AG04450 (cell line): ENCODE measurements around the gene TSNAXIP1. TPM values are rescaled to one million over a fixed set of nuclear protein-coding genes. Genes with fewer than 3 reads are reported as not detected.

Experiments
- CTCF ChIA-PET: fragments of 300-600, 350-600 bp; formaldehyde crosslinking; extraction: SDS; loops from one replicate; lab custom pipeline; 2022; ENCODE audit warnings: antibody characterized with exemption, inconsistent platforms; lab: Charles Lee
- POLR2A ChIA-PET: fragments of 350-600 bp; formaldehyde crosslinking; extraction: SDS; loops from one replicate; lab custom pipeline; 2021; ENCODE audit warnings: antibody characterized with exemption, inconsistent platforms; lab: Yijun Ruan, JAX
- DNase-seq: peaks from one replicate; pipeline ENCODE4 v3.0.0-alpha.2; 2011; ENCODE audit warnings: low read depth, low spot score
- H3K27ac ChIP-seq: one replicate; pipeline ENCODE4 v1.5.1; 2012; ENCODE audit warnings: low read depth, low read length, control low read depth
- H3K27me3 ChIP-seq: one replicate; pipeline ENCODE4 v1.6.0; 2012; ENCODE audit warnings: low read length; ENCODE audit not compliant: control insufficient read depth, insufficient read depth
- H3K4me3 ChIP-seq: 2 replicates; pipeline ENCODE4 v1.5.1; 2011; ENCODE audit warnings: mild to moderate bottlenecking, low read depth, low read length, control low read depth
- H3K9me3 ChIP-seq: 2 replicates; pipeline ENCODE4 v1.5.1; 2012; ENCODE audit warnings: low read length; ENCODE audit not compliant: control insufficient read depth, insufficient read depth
- polyA plus RNA-seq: library from polyadenylated mRNA; depleted of rRNA; stranded (reverse); fragments of >200 nt; gene quantifications from 2 replicates; pipeline ENCODE4 v1.2.3, GENCODE V29; 2011
- TF ChIP-seq, protein P1 (sequence below): IDR thresholded peaks from 2 replicates; pipeline ENCODE4 v1.5.1; 2011; ENCODE audit warnings: low read depth, low read length, control low read depth, inconsistent platforms

Gene TSNAXIP1
- polyA plus RNA-seq, 1 experiment, result 0.92 TPM

DNA sequence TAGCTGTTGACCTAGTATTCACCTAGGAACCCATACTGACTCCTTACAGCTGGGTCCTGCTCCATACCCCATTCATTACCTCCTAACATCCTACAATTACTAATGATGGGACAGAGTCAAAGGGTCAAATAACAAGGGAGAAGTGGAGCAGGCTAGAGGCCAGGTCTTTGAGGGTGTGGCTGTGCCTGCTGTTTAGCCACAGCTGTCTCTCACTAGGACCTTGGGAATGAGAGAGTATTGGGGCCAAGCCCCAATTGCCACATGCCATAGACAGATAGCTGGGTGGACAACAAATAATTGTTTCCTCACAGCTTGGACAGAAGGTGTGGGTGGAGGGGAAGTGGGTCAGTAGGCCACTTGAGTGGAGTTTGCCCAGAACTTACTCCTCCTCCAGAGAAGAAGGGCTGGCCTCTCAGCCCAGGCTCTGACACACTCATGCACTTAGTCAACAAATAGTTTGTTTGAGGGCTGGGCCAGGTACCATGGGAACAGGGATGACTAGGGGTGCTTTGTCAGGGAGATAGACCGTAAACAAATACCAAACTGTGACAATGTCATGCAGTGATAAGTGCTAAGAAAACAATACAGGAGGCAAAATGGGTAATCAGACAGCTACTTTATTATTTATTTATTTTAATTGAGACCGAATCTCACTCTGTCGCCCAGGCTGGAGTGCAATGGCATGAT, 51.0 kb downstream of the TSNAXIP1 start:
- Histone ChIP-seq H3K4me3 (no peak overlapping the region), H3K27me3 (no peaks in the 10 kb centered on the region), H3K27ac (peak overlapping the region; percentile 73), H3K9me3 (no peaks in the 10 kb centered on the region)
- DNase-seq, result peak; percentile 48
- TF ChIP-seq, protein P1, sequence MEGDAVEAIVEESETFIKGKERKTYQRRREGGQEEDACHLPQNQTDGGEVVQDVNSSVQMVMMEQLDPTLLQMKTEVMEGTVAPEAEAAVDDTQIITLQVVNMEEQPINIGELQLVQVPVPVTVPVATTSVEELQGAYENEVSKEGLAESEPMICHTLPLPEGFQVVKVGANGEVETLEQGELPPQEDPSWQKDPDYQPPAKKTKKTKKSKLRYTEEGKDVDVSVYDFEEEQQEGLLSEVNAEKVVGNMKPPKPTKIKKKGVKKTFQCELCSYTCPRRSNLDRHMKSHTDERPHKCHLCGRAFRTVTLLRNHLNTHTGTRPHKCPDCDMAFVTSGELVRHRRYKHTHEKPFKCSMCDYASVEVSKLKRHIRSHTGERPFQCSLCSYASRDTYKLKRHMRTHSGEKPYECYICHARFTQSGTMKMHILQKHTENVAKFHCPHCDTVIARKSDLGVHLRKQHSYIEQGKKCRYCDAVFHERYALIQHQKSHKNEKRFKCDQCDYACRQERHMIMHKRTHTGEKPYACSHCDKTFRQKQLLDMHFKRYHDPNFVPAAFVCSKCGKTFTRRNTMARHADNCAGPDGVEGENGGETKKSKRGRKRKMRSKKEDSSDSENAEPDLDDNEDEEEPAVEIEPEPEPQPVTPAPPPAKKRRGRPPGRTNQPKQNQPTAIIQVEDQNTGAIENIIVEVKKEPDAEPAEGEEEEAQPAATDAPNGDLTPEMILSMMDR, result no peak
- ChIA-PET POLR2A (interaction anchor here (0.5 to 0.6 kb wide), 2 partner anchors 34 to 236 kb away, joined by 3 to 4 read pairs; no protein-coding TSS in a partner anchor), CTCF (interaction anchor here (1.0 to 1.8 kb wide), 2 partner anchors 26 to 41 kb away, joined by 3 to 5 read pairs; no protein-coding TSS in a partner anchor)

DNA sequence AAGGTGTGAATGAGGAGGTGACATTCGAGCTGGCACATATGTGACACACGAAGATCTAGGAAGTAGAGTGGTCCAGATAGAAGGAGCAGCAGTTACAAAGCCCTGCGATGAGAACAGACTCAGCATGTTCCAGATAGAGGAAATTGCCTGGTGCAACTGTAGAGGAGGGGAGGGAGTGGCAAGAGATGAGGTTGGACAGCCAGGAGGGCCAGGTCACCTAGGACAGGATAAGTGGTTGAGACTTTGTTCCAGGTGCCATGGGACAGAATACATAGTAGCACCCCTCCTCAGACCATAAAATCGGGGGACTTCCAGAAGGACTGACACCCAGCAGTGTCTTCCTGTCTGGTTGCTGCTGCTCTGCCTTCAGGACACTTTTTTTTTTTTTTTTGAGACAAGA, 51.8 kb downstream of the TSNAXIP1 start:
- Histone ChIP-seq H3K9me3 (no peaks in the 10 kb centered on the region), H3K4me3 (no peak overlapping the region), H3K27me3 (no peaks in the 10 kb centered on the region), H3K27ac (peak overlapping the region; percentile 73)
- ChIA-PET CTCF (interaction anchor here (0.5 to 0.6 kb wide), 2 partner anchors 70 to 388 kb away, joined by 3 to 5 read pairs; no protein-coding TSS in a partner anchor), POLR2A (no interaction called here)
- TF ChIP-seq, protein P1, result no peak
- DNase-seq, result no peak

DNA sequence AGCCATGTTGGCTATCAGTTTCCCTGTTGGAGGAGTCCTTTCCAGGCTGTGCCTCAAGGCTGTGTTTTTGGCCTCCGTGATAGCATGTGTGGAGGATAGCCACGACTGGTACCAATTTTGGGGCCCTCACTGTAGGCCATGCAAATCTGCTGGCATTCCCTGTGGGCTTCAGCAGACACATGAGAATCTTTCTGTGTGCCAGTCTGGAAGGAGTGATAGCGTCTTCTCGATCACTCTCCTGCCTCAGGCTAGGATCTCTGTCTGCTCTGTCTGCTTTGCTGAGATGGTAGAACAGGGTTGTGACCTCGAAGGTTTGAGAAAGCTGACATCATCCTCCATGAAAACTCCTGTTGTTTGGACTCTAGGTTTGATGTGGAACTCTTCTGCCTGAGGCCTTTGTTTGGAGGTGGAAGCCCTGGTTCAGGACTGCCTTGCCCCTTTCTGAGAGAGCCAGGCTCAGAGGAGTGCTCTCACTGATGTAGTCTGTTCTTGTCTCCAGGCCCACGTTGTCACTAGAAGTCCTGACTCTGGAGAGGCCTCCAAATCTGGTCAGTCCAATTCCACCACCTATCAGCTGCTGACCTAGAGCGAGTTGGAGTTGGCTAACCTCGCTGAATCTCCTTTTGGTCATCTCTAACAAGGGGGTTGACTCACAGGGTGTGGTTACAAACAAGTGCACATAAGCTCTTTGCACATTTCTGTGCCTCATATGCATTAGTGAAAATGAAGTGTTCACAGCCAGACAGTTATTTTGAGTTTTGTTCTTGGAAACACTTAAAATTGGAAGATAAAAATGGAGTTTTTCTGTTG, 54.1 kb downstream of the TSNAXIP1 start:
- no peak overlapping the region for H3K4me3 ChIP-seq
- peak overlapping the region; percentile 3 for H3K27ac ChIP-seq
- no peaks in the 10 kb centered on the region for H3K27me3 ChIP-seq
- ChIA-PET CTCF (interaction anchor here (0.8 to 1.7 kb wide), 3 partner anchors 23 to 45 kb away, joined by 3 to 7 read pairs (median 4); partner anchors contain the start of gene NRN1L), POLR2A (interaction anchor here (1.8 kb wide), 1 partner anchor 14 kb away, joined by 9 read pairs; the partner anchor contains the start of genes CENPT and NUTF2)
- no peak for DNase-seq
- H3K9me3 ChIP-seq, result no peaks in the 10 kb centered on the region
- TF ChIP-seq, protein P1, result no peak

DNA sequence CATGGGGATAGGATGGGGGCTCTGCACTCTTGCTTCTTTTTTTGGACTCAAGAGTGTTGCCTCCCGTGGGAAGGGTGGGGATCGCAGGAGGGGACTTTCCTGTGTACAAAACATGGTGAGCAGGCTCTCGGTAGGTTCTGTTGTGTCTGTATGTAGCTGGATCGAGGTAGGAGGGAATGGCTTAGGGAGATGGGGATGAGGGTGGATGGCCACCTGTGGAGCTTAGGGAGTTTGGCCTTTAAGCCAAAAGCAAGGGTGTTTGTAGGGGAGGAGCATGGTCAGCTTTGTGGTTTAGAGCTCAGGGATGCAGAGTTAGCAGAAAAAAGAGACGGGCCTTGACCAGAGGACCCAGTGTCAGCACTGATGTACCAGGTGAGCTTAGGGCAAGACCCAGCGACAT, 55.2 kb downstream of the TSNAXIP1 start:
- TF ChIP-seq, protein P1, result no peak
- Histone ChIP-seq H3K9me3 (no peaks in the 10 kb centered on the region), H3K4me3 (no peak overlapping the region), H3K27me3 (no peaks in the 10 kb centered on the region), H3K27ac (no peak overlapping the region)
- POLR2A ChIA-PET, result no interaction called here
- DNase-seq, result no peak
- CTCF ChIA-PET, result interaction anchor here (1.7 kb wide), 1 partner anchor 46 kb away, joined by 7 read pairs; no protein-coding TSS in a partner anchor
